Thymus (tissue), 11 donors: Measurements from ENCODE around the gene MCM9. TPM values are rescaled to one million over a fixed set of nuclear protein-coding genes. Genes with fewer than 3 reads are reported as not detected.
"Not testable (repeated sequence)": the region's sequence is repeated elsewhere in the genome, so short reads cannot be mapped to it uniquely, and the experiment has no call there.

Experiments
- DNase-seq, 9 donors: peaks; one replicate each; pipeline ENCODE4 v3.0.0-alpha.2; 2013; ENCODE audit warnings: low spot score in 9 of 9, low read depth in 6 of 9, missing footprints in 1 of 9
- H3K27ac ChIP-seq, 2 donors: one replicate each; pipeline ENCODE4 v1.5.1; 2013; ENCODE audit warnings: control low read depth in 1 of 2, low read depth in 1 of 2, low read length in 1 of 2, mild to moderate bottlenecking in 1 of 2, moderate library complexity in 1 of 2
- H3K27me3 ChIP-seq, 2 donors: one replicate each; pipeline ENCODE4 v1.5.1; 2013; ENCODE audit warnings: low read length in 1 of 2; ENCODE audit not compliant: control insufficient read depth in 2 of 2, insufficient read depth in 1 of 2
- H3K36me3 ChIP-seq, 2 donors: one replicate each; pipeline ENCODE4 v1.5.1; 2013; ENCODE audit warnings: low read length in 1 of 2, mild to moderate bottlenecking in 1 of 2, moderate library complexity in 1 of 2; ENCODE audit not compliant: control insufficient read depth in 2 of 2, insufficient read depth in 2 of 2
- H3K4me1 ChIP-seq, 2 donors: one replicate each; pipeline ENCODE4 v1.5.1; 2013; ENCODE audit warnings: low read length in 2 of 2; ENCODE audit not compliant: control insufficient read depth in 2 of 2, insufficient read depth in 2 of 2
- H3K4me3 ChIP-seq, 2 donors: one replicate each; pipeline ENCODE4 v1.5.1; 2013; ENCODE audit warnings: low read length in 2 of 2, control low read depth in 1 of 2, mild to moderate bottlenecking in 1 of 2
- H3K9me3 ChIP-seq, 2 donors: one replicate each; pipeline ENCODE4 v1.5.1; 2013; ENCODE audit warnings: low read length in 1 of 2, mild to moderate bottlenecking in 1 of 2; ENCODE audit not compliant: control insufficient read depth in 2 of 2, insufficient read depth in 1 of 2
- WGBS: extraction: QIAGEN DNeasy Blood & Tissue Kit; methylation state at CpG from one replicate; pipeline ENCODE4 v1.1.7; 2013; 5-methylcytosine and 5-hydroxymethylcytosine counted together
- polyA plus RNA-seq: library from polyadenylated mRNA; stranded (reverse); fragments of 200-250 nt; gene quantifications from one replicate; pipeline ENCODE4 v1.2.3, GENCODE V29; 2013
- total RNA-seq: library from RNA; stranded (reverse); fragments of 120-200 nt; gene quantifications from one replicate; pipeline ENCODE4 v1.2.4, GENCODE V29; 2013
- donor health status: healthy.

Gene MCM9
- total and polyA plus RNA-seq, 2 donors = 7.6 to 12.2 TPM

GRCh38 chr6:118770835-118771234 lies 164.1 kb downstream of the MCM9 start:
- Histone ChIP-seq H3K4me1 (peaks cover 8 to 24% of the 10 kb centered on the region in 2 donors), H3K9me3 (no peaks in the 10 kb centered on the region), H3K4me3 (no peak overlapping the region), H3K27ac (no peak overlapping the region), H3K27me3 (no peaks in the 10 kb centered on the region), H3K36me3 (no peaks in the 10 kb centered on the region)
- DNase-seq = no peak
- WGBS = 76% methylated on average over 2 of the region's 2 CpGs

GRCh38 chr6:118770112-118770788 lies 164.7 kb downstream of the MCM9 start:
- no peak for DNase-seq
- Histone ChIP-seq H3K4me3 (no peak overlapping the region), H3K4me1 (peaks cover 8 to 24% of the 10 kb centered on the region in 2 donors), H3K9me3 (no peaks in the 10 kb centered on the region), H3K36me3 (no peaks in the 10 kb centered on the region), H3K27ac (no peak overlapping the region), H3K27me3 (no peaks in the 10 kb centered on the region)
- WGBS = 82% methylated on average over 2 of the region's 2 CpGs

- peaks cover 8 to 24% of the 10 kb centered on the region in 2 donors for H3K4me1 ChIP-seq
- 50% methylated on average over 3 of the region's 3 CpGs for whole genome bisulfite sequencing
- H3K36me3 ChIP-seq = no peaks in the 10 kb centered on the region
- H3K27ac ChIP-seq = peak overlapping the region; percentile 86 to 88
- H3K27me3 ChIP-seq = no peaks in the 10 kb centered on the region
- peak in 8 of 9 donors; percentile 40 to 86 (median 69) for DNase-seq
- no peaks in the 10 kb centered on the region for H3K9me3 ChIP-seq
- H3K4me3 ChIP-seq = no peak overlapping the region
Measured at GRCh38 chr6:118768904-118769325, 166.0 kb downstream of the MCM9 start.

GRCh38 chr6:118768441-118768840 lies 166.5 kb downstream of the MCM9 start:
- Histone ChIP-seq H3K4me3 (no peak overlapping the region), H3K4me1 (peaks cover 8 to 24% of the 10 kb centered on the region in 2 donors), H3K9me3 (no peaks in the 10 kb centered on the region), H3K27me3 (no peaks in the 10 kb centered on the region), H3K36me3 (no peaks in the 10 kb centered on the region), H3K27ac (peak overlapping the region; percentile 86 to 88)
- DNase-seq = no peak
- WGBS = 92% methylated on average over 3 of the region's 3 CpGs

- H3K27me3 ChIP-seq, DNase-seq, H3K4me3 ChIP-seq, H3K9me3 ChIP-seq, H3K36me3 ChIP-seq, H3K27ac ChIP-seq: not testable (repeated sequence)
- WGBS = 89% methylated on average over 2 of the region's 2 CpGs
- peaks cover 8 to 22% of the 10 kb centered on the region in 2 donors for H3K4me1 ChIP-seq
Measured at GRCh38 chr6:118765316-118765715, 169.6 kb downstream of the MCM9 start.

- Histone ChIP-seq H3K36me3 (no peaks in the 10 kb centered on the region), H3K4me1 (peaks cover 8 to 19% of the 10 kb centered on the region in 2 donors), H3K27me3 (no peaks in the 10 kb centered on the region), H3K27ac (no peak overlapping the region), H3K9me3 (no peaks in the 10 kb centered on the region), H3K4me3 (no peak overlapping the region)
- WGBS = 38% methylated on average over 3 of the region's 3 CpGs
- DNase-seq = no peak
Measured at GRCh38 chr6:118764766-118765165, 170.2 kb downstream of the MCM9 start.

Other genes starting within 250 kb of the MCM9 start
- 41.4 TPM for gene ASF1A, start 41.0 kb downstream of the MCM9 start, total RNA-seq
- gene ASF1A, start 41.0 kb downstream of the MCM9 start, polyA plus RNA-seq = 39.8 TPM
- gene FAM184A, start 143.5 kb upstream of the MCM9 start, total RNA-seq = 1.4 TPM
- gene FAM184A, start 143.5 kb upstream of the MCM9 start, polyA plus RNA-seq = 3.3 TPM